ENCODE data around the gene VAMP8. TPM values are rescaled to one million over a fixed set of nuclear protein-coding genes. Genes with fewer than 3 reads are reported as not detected.
A peak's percentile ranks its signal among the peaks of the same experiment; 100 is the strongest.

Gene VAMP8
- 213 TPM for total RNA-seq (2013)
- polyA plus RNA-seq (100 to 1,000 TPM; 260 to 761 (median 623) TPM), polyA minus RNA-seq (25.9 and 62.2 TPM in 2 replicates), total RNA-seq (1.9 to 53.2 (median 45.0) reads per million in 11 experiments)

DNA sequence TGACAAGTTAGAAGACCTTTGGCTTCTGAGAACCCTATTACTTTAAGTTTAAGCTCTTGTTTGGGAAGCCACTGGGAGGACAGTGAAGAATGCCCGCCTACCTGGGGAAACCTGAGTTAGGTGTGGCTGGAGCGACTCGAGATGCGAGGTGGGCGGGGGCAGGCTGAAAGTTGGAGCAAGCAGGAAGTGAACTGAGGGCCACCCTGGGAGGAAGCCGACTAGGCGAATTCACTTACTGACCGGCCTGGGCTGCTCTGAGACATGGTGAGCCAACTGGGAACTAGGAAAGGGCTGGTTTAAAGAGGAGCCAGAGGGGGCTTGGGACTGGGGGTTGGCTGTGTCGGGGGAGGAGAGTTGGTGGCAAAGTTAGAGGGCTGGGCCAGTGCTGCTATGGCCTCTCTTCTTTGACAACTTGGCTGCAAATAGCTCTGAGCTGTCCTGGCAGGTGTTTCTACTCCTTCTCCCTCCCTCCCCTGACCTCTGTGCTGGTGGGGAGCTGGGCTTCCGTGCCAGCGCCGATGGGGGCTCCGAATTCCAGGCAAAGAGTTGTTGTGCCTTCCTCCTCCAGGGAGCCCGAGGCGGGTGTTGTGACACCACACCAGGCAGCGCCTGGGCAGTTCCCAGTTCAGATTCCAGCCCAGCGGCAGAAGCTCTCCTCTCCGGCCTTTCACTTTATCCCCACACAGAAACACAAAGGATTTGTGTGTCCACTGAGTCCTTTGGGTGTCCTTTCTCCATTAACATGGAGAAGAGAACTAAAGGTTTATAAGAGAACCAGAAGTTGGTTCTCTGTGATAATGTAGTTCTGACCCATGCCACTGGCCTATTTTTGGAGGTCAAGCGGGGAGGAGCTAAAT, at the start of gene VAMP8:
Gene VAMP8 (plus strand): TSS at position 201 of the 857 bp plus-strand sequence. CDS start 61 bp downstream, at position 262.
- peak within 1 kb of the TSS; percentile 92 to 98 (median 96) for H3K27ac Mint-ChIP-seq
- WGBS (ENCODE audit: insufficient coverage): 1% methylated on average over 13 of the region's 19 CpGs
- Histone ChIP-seq H3K79me2 (ENCODE audit: insufficient read depth, low read length) (peaks cover 60% of the 10 kb centered on the region), H3K27ac (ENCODE audit: low read depth in 1 of 2, low read length in 2 of 2) (peak within 1 kb of the TSS; percentile 85 to 91), H3K27me3 (ENCODE audit: control insufficient read depth in 2 of 2, insufficient read depth in 2 of 2, low read length in 2 of 2) (no peaks in the 10 kb centered on the region), H3K4me1 (ENCODE audit: control insufficient read depth in 1 of 2, insufficient read depth in 2 of 2, low read length in 2 of 2) (peaks cover 35 to 50% of the 10 kb centered on the region in 2 donors), H3K36me3 (replicated peaks in 1 of 2; ENCODE audit: control insufficient read depth in 1 of 2, insufficient read depth in 2 of 2, low read length in 2 of 2) (peaks cover 14 to 19% of the 10 kb centered on the region in 2 donors), H3K9ac (ENCODE audit: insufficient read depth, low read length, poor library complexity, severe bottlenecking) (peak within 1 kb of the TSS; percentile 76), H3K9me3 (replicated peaks in 1 of 2; ENCODE audit: control insufficient read depth in 1 of 2, insufficient read depth in 1 of 2, low read length in 2 of 2) (no peaks in the 10 kb centered on the region), H3K4me2 (replicated peaks; ENCODE audit: extremely low read depth, low read length, poor library complexity, severe bottlenecking) (peak within 1 kb of the TSS; percentile 81), H3K4me3 (replicated peaks in 1 of 3; ENCODE audit: low read depth in 2 of 3, low read length in 3 of 3) (peak within 1 kb of the TSS; percentile 53 to 86 (median 78)), H4K20me1 (ENCODE audit: insufficient read depth, low read length) (peaks cover 24% of the 10 kb centered on the region), H2AFZ (ENCODE audit: insufficient read depth, low read depth, low read length, poor library complexity, severe bottlenecking) (peak within 1 kb of the TSS; percentile 90)
- DNase-seq: peak in 2 of 3 donors; percentile 59 to 68
- no peaks in the 10 kb centered on the region for H3K9me3 Mint-ChIP-seq
- peak within 1 kb of the TSS; percentile 96 to 99 for H3K4me3 Mint-ChIP-seq
- peaks cover 48% of the 10 kb centered on the region for H3K4me1 Mint-ChIP-seq
- TF ChIP-seq, protein P1, sequence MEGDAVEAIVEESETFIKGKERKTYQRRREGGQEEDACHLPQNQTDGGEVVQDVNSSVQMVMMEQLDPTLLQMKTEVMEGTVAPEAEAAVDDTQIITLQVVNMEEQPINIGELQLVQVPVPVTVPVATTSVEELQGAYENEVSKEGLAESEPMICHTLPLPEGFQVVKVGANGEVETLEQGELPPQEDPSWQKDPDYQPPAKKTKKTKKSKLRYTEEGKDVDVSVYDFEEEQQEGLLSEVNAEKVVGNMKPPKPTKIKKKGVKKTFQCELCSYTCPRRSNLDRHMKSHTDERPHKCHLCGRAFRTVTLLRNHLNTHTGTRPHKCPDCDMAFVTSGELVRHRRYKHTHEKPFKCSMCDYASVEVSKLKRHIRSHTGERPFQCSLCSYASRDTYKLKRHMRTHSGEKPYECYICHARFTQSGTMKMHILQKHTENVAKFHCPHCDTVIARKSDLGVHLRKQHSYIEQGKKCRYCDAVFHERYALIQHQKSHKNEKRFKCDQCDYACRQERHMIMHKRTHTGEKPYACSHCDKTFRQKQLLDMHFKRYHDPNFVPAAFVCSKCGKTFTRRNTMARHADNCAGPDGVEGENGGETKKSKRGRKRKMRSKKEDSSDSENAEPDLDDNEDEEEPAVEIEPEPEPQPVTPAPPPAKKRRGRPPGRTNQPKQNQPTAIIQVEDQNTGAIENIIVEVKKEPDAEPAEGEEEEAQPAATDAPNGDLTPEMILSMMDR (IDR thresholded peaks at IDR 0.05): no peak
- intact Hi-C loops (cut with micrococcal nuclease): no loop called here
- H3K27me3 Mint-ChIP-seq (ENCODE audit: low read depth in 3 of 3): peaks cover 0 to 3% (median 1%) of the 10 kb centered on the region in 3 donors
- peaks cover 17 to 26% of the 10 kb centered on the region in 2 donors for H3K36me3 Mint-ChIP-seq

DNA sequence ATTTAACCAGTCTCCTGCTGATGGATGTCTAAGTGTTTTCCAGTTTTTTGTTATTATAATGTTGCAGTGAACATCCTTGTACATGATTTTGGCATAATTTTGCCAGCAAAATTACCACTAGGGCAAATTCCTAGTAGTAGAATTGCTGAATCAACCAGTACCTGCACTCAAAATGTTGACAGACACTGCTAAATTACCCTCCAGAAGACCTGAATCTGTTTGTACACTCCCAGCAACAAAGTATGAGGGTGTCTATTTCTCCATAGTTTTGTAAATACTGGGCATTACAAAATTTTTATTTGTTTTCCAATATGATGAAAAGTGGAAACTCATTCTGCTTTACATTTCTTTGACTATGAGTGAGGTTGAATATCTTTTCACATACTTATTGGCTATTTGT, 49.6 kb upstream of the VAMP8 start:
- TF ChIP-seq, protein P1 (IDR thresholded peaks at IDR 0.05): no peak
- Mint-ChIP-seq H3K4me3 (no peak overlapping the region), H3K27ac (no peak overlapping the region), H3K36me3 (peaks cover 0 to 2% of the 10 kb centered on the region in 2 donors), H3K9me3 (peaks cover 0 to 2% (median 0%) of the 10 kb centered on the region in 7 donors), H3K4me1 (peaks cover 30% of the 10 kb centered on the region), H3K27me3 (ENCODE audit: low read depth in 3 of 3) (peaks cover 0 to 5% (median 2%) of the 10 kb centered on the region in 3 donors)
- Histone ChIP-seq H3K27me3 (ENCODE audit: control insufficient read depth in 2 of 2, insufficient read depth in 2 of 2, low read length in 2 of 2) (no peaks in the 10 kb centered on the region), H4K20me1 (ENCODE audit: insufficient read depth, low read length) (no peaks in the 10 kb centered on the region), H3K79me2 (ENCODE audit: insufficient read depth, low read length) (no peaks in the 10 kb centered on the region), H3K4me1 (ENCODE audit: control insufficient read depth in 1 of 2, insufficient read depth in 2 of 2, low read length in 2 of 2) (peaks cover 24 to 27% of the 10 kb centered on the region in 2 donors), H3K9ac (ENCODE audit: insufficient read depth, low read length, poor library complexity, severe bottlenecking) (no peak overlapping the region), H3K4me2 (replicated peaks; ENCODE audit: extremely low read depth, low read length, poor library complexity, severe bottlenecking) (no peak overlapping the region), H2AFZ (ENCODE audit: insufficient read depth, low read depth, low read length, poor library complexity, severe bottlenecking) (no peak overlapping the region), H3K27ac (ENCODE audit: low read depth in 1 of 2, low read length in 2 of 2) (no peak overlapping the region), H3K9me3 (replicated peaks in 1 of 2; ENCODE audit: control insufficient read depth in 1 of 2, insufficient read depth in 1 of 2, low read length in 2 of 2) (no peaks in the 10 kb centered on the region), H3K36me3 (replicated peaks in 1 of 2; ENCODE audit: control insufficient read depth in 1 of 2, insufficient read depth in 2 of 2, low read length in 2 of 2) (no peaks in the 10 kb centered on the region), H3K4me3 (replicated peaks in 1 of 3; ENCODE audit: low read depth in 2 of 3, low read length in 3 of 3) (no peak overlapping the region)
- no peak for DNase-seq
- intact Hi-C loops (cut with micrococcal nuclease): no loop called here

Measured in CD14-positive monocyte (primary cell).